ENCODE data around the gene CRELD2. TPM values are rescaled to one million over a fixed set of nuclear protein-coding genes. Genes with fewer than 3 reads are reported as not detected.
A peak's percentile ranks its signal among the peaks of the same experiment; 100 is the strongest.

CRELD2 gene
- total RNA-seq, 1 experiment from 2014 or later, result 71.1 TPM

DNA sequence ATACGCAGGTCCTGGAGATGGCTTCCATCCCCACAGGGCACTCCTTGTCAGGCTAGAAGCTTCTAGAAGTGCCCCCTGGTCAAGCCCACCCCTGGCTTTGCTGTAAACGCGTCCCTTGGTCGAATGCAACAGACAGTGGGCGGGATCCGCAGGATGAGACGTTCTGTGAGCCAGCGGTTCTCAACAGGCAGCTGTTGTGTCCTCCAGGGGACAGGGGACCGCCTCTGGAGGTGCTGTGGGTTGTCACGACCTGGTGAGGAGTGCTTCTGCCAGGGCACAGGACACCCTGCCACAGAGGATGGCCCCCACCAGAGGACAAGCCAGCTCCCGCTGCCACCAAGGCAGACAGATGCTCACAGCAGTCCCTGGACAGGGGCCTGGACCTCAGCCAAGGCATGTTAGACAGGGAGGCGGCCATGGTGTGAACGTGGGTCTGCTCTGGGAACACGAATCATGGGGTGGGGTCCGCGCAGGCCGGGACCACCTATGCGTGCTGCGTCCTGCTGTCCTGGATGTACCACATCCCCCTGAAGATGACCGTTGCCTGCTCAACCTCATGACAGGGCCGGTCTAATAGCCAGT is 11.7 kb downstream of the CRELD2 start:
- no peak for DNase-seq (ENCODE audit: low read depth)

DNA sequence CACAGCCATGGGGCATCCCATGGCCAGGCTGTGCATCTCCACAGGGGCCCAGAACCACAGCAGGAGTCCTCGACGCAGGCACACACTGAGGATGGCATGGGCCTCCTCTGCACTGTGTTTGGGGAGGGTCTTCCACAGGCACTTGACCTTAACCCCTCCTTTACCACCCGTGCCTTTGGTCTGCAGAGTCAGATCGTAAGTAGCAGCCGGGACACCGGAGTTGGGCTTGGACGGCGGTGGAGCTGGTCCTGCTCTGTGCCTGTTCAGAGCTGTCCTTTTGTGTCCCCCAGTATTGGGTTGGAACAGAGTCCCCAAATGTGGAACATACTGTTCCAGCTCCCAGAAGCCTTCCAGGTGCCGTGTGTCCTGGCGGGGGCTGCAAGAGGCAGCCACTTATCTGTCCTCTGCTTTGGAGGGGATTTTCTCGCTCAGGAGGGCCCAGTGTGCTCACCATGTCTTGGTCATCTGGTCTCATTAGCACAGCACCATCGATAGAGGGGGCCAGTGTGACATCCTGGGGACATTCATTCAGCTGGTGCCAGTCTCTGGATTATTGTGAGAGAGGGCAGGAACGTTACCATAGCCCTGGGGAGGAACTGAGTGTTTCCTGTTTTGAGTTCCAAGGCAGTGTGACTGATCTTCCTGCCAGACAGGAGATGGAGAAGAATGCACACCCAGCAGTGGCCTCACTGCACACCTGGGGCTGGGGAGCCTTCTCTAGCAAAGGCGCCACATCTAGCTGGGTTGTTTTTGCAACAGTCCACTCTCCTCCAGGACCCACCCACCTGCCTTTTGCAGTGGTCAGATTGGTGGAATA is 12.4 kb downstream of the CRELD2 start:
- DNase-seq (ENCODE audit: low read depth), result peak; percentile 61

DNA sequence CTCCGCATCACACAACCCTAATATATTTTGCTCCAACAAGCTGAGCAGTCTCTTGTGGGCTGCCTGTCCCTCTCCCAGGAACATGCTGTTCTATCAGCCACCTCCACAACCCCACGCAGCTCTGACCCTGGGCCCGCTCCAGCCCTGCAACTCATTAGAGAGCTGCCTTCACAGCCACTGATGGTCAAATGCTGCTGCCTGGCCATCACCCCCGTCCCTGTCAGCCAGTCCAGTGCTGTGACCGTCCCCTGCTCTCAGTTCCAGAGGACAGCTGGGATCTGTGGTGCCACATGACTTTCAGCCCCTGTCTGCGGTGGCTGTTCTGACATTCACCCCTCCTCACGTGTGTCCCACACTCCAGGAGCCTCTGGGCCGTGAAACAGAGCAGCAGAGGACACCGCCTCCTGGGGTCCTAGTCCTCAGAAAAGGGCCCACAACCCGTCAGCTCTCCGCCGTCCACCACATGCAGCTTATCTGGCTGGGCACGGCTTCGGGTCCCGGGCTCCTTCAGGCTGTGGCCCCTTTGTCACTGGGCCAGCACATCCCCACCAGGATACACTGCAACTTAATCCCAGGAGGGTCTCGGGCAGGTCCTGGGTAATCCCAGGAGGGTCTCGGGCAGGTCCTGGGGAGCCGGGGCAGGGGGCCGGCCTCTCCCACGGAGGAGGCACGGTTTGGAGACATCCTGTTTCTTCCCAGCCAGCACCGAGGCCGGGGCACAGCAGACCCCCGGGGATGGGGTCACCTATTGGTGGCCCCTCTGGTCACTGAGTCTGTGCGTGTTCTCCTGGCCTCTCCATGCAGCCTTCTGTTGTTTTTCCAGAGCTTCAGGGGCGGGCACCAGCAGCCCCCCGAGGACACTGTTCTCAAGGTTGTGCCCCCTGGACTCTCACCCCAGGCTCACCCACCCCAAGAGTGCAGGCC is 15.1 kb downstream of the CRELD2 start:
- DNase-seq (ENCODE audit: low read depth), result peak; percentile 18

- peak; percentile 49 for DNase-seq (ENCODE audit: low read depth)
These were observed 15.9 kb downstream of the CRELD2 start for GRCh38 chr22:49934160-49934890.

DNA sequence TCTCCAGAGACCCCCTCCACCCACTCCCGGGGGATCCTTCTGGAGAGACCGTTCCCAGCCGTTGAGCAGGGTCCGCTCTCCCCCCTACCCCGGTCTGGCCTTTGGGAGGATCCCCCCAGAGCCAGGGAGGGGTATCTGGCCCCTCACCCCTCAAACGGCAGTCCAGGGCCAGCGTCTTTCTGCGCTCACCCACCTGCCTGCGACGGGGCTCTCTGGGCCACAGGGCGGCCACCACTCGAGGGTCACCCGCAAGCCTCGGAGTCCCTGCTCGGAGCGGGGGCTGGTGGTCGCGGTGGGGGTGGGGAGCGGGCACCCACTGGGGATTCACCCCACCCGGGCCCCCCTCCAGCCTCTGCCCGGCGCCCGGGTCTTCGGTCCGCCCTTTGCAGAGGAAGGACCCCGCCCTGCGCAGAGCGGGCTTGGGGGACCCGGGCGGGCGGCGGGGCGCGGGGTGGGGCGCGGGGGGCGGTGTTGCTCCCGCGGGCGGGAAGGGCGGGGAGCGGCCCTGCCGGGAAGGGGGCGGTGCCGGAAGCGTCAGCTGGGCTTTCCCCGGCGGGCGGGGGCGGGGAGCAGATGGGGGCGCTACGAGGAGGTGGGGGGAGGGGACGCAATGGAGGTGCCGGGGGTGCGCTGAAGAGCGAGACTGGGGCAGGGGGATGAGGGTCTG is 16.6 kb downstream of the CRELD2 start:
- peak; percentile 22 for DNase-seq (ENCODE audit: low read depth)

GRCh38 chr22:49935561-49935960 is 17.1 kb downstream of the CRELD2 start:
- no peak for DNase-seq (ENCODE audit: low read depth)

GRCh38 chr22:49936018-49936972 is 17.9 kb downstream of the CRELD2 start:
- DNase-seq (ENCODE audit: low read depth), result peak; percentile 64

- DNase-seq (ENCODE audit: low read depth), result no peak
These were observed 18.7 kb downstream of the CRELD2 start for GRCh38 chr22:49936973-49937757.

- no peak for DNase-seq (ENCODE audit: low read depth)
These were observed 19.5 kb downstream of the CRELD2 start for GRCh38 chr22:49937758-49938564.

DNA sequence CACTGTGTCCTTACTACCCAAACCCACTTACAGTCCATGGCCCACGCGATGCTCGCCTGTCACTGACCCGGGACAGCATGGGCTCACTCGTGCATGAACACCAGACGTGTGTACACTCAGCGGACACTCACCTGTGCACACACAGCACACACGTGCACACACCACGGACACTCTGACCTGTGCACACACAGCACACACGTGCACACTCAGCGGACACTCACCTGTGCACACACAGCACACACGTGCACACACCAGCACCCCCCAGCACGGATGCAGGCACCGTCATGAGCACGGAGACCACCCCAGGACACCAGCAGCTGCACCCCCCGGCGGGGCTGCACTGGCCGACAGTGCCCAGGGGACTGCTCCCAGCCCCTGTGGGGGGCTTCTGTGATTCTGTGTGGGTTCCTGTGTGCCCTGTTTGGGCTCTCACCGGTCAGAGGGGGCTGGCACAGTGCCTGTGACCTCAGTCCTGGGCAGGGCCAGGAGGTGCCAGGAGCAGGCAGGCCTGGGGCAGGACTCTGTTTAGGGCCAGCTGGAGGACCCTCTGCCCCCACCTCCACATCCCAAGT is 20.2 kb downstream of the CRELD2 start:
- no peak for DNase-seq (ENCODE audit: low read depth)

GRCh38 chr22:49941507-49942316 is 23.3 kb downstream of the CRELD2 start:
- no peak for DNase-seq (ENCODE audit: low read depth)

- peak; percentile 10 for DNase-seq (ENCODE audit: low read depth)
These were observed 24.4 kb downstream of the CRELD2 start for GRCh38 chr22:49942565-49943404.

DNA sequence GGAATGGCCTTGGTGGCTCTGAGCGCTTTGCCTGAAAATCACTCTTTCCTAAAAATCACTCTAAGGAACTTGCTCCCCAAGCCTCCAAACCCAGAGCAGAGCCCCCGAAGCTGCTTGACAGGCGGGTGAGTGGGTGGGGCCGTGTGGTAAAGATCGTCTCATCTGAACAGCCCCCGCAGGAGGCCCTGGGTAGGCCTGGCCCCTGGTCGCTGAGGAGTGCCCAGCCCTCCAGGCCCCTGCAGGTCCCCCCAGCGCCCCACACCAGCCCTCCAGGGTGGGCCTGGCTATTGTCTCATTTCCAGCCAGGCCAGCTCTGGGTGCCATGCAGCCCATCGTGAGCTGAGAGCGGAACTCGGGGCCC is 25.0 kb downstream of the CRELD2 start:
- no peak for DNase-seq (ENCODE audit: low read depth)

DNA sequence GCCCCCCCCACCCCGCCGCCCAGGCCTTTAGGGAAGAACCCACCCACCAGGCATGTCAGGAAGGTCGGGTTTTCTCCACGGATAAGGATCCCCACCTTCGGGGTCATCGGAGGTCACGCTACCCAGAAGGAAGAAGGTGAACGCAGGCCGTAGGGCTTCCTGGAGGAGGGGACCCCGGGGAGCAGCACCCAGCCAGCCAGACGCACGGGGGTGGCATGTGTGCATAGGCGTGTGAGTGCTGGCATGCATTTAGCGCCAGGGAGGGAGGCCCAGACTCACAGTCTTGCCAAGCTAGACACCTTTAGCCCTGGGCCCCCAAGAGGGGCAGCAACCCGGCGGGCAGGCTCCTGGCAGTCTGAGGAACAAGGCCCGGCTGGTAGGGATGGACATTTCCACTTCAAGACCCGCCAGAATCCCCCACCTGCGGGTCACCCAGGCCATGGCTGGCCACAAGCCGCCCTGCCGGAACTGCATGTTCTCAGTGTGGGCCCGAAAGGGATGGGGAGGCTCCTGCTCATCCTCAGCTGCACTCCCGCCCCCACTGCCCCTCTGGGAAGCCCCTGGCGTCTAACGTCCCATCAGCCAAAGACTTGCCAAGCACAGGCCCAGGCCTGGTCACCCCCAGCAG is 25.5 kb downstream of the CRELD2 start:
- no peak for DNase-seq (ENCODE audit: low read depth)

GRCh38 chr22:49944399-49944891 is 26.0 kb downstream of the CRELD2 start:
- DNase-seq (ENCODE audit: low read depth), result no peak

Measured in LHCN-M2 (cell line).